ENCODE results near the gene POTEF.
"Not testable (repeated sequence)": the region's sequence is repeated elsewhere in the genome, so short reads cannot be mapped to it uniquely, and the experiment has no call there.

The POTEF gene

GRCh38 chr2:130129120-130129829 is at the start of gene POTEF:
POTEF (minus strand) TSS chr2:130129222; CDS start chr2:130120515, 8,707 bp downstream.
- DNase-seq (ENCODE audit: low read depth in 2 of 2, low spot score in 1 of 2), result not testable (repeated sequence)

DNA sequence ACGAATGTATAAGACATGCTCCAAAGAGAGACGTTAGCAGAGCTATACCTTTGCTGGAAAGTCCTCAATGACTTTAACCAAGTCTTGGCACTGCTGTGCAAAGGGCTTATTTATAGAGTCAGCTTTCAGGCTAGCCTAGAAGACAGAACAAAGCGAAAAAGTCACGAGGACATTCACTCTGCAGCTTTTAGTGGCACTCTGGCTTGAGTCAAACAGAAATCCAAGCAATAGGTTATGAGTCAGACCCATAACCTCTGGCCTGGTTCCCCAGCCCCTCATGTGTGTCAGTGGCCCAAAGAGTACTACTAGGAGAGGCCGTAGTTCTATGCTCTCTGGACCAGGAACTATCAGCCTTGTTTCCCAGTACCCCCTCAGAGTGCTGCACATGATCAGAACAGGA is 45.8 kb upstream of the POTEF start:
- DNase-seq (ENCODE audit: low read depth in 2 of 2, low spot score in 1 of 2), result not testable (repeated sequence)

GRCh38 chr2:130169896-130170295 is 40.9 kb upstream of the POTEF start:
- DNase-seq (ENCODE audit: low read depth in 2 of 2, low spot score in 1 of 2), result no peak

GRCh38 chr2:130169163-130169562 is 40.1 kb upstream of the POTEF start:
- DNase-seq (ENCODE audit: low read depth in 2 of 2, low spot score in 1 of 2), result not testable (repeated sequence)

- DNase-seq (ENCODE audit: low read depth in 2 of 2, low spot score in 1 of 2), result not testable (repeated sequence)
Observed at GRCh38 chr2:130166611-130167010, 37.6 kb upstream of the POTEF start.

DNA sequence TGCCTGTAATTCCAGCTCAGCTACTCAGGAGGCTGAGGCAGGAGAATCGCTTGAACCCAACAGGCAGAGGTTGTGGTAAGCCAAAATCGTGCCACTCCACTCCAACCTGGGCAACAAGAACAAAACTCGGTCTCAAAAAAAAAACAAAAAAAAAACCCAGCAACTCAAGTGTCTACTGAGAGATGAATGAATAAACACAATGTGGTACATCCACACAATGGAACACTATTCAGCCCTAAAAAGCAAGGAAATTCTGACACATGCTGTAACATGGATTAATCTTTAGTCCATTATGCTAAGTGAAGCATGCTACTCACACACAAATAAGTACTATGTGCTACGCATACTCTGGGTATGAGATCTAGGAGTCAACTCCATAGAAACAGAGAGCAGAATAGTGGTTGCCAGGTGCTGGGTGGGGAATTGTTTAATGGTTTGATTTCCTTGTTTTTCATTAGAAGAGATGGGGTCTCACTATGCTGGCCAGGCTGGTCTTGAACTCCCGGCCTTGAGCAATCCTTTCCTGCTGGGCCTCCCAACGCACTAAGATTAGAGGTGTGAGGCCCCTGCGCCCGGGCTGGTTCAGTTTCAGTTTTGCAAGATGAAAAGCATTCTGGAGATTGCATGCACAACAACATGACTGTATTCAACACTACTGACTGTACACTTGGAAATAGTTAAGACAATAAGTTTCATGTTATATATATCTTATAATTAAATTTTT is 36.4 kb upstream of the POTEF start:
- DNase-seq (ENCODE audit: low read depth in 2 of 2, low spot score in 1 of 2), result no peak

DNA sequence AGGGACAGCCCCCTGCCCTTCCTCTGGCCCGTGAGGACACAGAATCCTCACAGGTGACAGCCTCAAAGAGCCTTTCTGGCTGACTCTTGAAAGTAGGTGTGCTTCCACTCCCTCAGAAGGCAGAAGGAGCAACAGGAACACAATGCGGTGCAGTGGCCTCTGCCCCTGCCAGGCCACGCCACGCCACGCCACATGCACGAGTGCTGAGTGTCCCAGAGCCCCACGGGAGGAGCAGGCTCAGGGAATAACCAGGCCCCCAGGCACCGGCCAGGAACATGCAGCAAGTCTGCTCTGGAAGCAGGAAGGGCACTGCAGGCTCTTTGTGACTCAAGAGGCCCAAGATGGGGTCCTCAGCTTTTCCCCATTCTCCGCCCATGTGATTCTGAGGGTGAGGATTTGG is 33.9 kb upstream of the POTEF start:
- no peak for DNase-seq (ENCODE audit: low read depth in 2 of 2, low spot score in 1 of 2)

GRCh38 chr2:130162486-130162885 is 33.5 kb upstream of the POTEF start:
- DNase-seq (ENCODE audit: low read depth in 2 of 2, low spot score in 1 of 2), result not testable (repeated sequence)

- not testable (repeated sequence) for DNase-seq (ENCODE audit: low read depth in 2 of 2, low spot score in 1 of 2)
Observed at GRCh38 chr2:130160838-130161705, 32.0 kb upstream of the POTEF start.

GRCh38 chr2:130160131-130160530 is 31.1 kb upstream of the POTEF start:
- no peak for DNase-seq (ENCODE audit: low read depth in 2 of 2, low spot score in 1 of 2)

DNA sequence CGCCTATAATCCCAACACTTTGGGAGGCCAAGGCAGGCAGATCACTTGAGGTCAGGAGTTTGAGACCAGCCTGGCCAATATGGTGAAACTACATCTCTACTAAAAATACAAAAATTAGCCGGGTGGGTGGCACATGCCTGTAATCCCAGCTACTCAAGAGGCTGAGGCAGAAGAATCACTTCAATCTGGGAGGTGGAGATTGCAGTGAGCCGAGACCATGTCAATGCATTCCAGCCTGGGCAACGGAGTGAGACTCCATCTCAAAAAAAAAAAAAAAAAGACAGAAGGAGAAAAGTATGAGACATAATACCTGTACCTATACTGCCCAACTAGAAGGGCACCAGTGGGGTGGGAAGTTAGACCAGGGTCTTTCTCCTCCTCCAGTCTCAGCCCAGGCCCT is 30.4 kb upstream of the POTEF start:
- not testable (repeated sequence) for DNase-seq (ENCODE audit: low read depth in 2 of 2, low spot score in 1 of 2)

DNA sequence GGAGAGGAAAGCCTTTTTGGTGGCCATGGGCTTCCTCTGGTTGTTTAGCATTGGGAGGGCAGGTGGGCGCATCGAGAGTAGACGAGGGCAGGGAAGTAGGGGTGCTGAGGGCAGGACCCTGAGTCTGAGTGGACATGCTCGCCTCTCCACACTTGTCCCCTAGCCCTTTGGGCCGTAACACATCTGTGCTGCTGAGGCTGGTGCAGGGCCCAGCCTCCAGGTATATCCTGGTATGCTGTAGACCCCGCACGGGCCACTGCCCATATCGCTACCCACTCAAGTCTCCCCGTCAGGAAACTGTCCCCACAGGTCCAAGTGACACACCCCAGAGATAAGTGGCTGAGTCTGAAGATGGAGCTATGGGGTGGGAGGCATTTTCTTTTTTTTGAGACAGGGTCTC is 29.6 kb upstream of the POTEF start:
- DNase-seq (ENCODE audit: low read depth in 2 of 2, low spot score in 1 of 2), result no peak

- DNase-seq (ENCODE audit: low read depth in 2 of 2, low spot score in 1 of 2), result not testable (repeated sequence)
Observed at GRCh38 chr2:130157825-130158514, 28.9 kb upstream of the POTEF start.

- not testable (repeated sequence) for DNase-seq (ENCODE audit: low read depth in 2 of 2, low spot score in 1 of 2)
Observed at GRCh38 chr2:130157354-130157753, 28.3 kb upstream of the POTEF start.

GRCh38 chr2:130156624-130157004 is 27.6 kb upstream of the POTEF start:
- no peak for DNase-seq (ENCODE audit: low read depth in 2 of 2, low spot score in 1 of 2)

DNA sequence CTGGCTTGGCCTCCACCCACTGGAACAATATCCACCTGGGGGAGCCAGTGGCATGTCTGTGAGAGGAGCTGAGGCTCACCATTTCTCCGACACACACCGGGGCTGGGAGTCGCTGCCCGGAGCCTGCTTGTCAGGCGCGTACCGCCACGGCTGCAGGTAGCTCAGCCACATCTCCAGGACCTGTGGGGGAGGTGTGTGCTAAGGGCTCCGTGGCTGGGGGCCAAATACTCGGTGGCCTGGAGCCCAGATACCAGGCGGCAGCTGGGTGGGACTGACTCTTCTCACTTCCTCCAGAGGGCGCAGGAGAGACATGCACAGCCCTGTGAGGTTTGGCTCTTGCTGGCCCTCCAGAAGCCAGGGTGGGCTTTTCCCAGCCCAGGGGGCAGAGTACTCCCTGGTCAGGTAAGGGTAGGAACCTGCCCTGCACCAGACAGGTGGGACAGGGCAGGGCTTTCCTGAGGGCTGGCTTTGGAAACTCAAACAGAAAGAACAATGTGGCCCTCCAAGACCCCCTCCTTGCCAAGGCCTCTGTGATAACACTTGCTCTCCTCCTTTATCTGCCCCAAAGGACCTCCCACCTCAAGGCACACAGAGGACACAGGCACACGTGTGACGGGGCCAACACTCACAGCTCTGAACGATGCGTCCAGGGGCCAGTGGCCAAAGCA is 27.1 kb upstream of the POTEF start:
- DNase-seq (ENCODE audit: low read depth in 2 of 2, low spot score in 1 of 2), result not testable (repeated sequence)

- no peak for DNase-seq (ENCODE audit: low read depth in 2 of 2, low spot score in 1 of 2)
Observed at GRCh38 chr2:130154773-130155765, 26.0 kb upstream of the POTEF start.

GRCh38 chr2:130154423-130154770 is 25.4 kb upstream of the POTEF start:
- not testable (repeated sequence) for DNase-seq (ENCODE audit: low read depth in 2 of 2, low spot score in 1 of 2)

DNA sequence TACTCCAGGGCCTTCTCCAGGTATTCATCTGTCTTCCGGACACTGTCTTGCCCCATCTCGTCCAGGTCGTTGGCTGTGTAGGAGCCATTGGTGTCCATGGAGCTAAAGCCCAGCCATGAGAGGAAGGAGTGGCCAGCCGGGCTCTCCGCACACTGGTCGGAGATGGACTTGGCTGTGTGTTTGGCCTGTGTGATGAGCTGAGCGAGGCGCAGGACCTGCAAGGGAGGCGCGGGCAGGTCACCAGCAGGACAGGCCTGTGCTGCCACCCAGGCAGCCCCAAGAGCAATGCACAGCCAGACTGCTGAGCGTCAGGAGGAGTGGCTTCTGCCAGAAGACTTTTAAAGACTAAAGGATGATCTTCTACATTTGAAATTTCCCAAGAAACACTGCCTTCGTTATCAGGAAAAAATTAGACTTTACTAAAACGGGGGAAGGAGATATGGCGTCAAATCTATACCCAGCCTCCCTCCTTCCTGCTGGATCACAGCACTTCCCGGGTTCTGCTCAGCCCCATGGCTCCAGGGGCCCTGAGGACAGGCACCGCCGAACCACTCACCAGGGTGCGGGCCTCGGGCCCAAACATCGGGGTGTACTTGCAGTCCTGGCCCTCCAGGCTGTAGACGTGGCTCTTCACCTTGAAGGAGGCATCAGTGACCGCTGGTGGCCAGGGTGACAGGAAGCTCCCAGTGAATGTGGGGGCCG is 24.9 kb upstream of the POTEF start:
- not testable (repeated sequence) for DNase-seq (ENCODE audit: low read depth in 2 of 2, low spot score in 1 of 2)
